Thymus (tissue), 11 donors: ENCODE measurements around the gene ZNF385D. TPM values are rescaled to one million over a fixed set of nuclear protein-coding genes. Genes with fewer than 3 reads are reported as not detected.

Experiments used
- DNase-seq, 9 donors: peaks; one replicate each; pipeline ENCODE4 v3.0.0-alpha.2; 2013; ENCODE audit warnings: low spot score in 9 of 9, low read depth in 6 of 9, missing footprints in 1 of 9
- H3K27ac ChIP-seq, 2 donors: one replicate each; pipeline ENCODE4 v1.5.1; 2013; ENCODE audit warnings: control low read depth in 1 of 2, low read depth in 1 of 2, low read length in 1 of 2, mild to moderate bottlenecking in 1 of 2, moderate library complexity in 1 of 2
- H3K27me3 ChIP-seq, 2 donors: one replicate each; pipeline ENCODE4 v1.5.1; 2013; ENCODE audit warnings: low read length in 1 of 2; ENCODE audit not compliant: control insufficient read depth in 2 of 2, insufficient read depth in 1 of 2
- H3K36me3 ChIP-seq, 2 donors: one replicate each; pipeline ENCODE4 v1.5.1; 2013; ENCODE audit warnings: low read length in 1 of 2, mild to moderate bottlenecking in 1 of 2, moderate library complexity in 1 of 2; ENCODE audit not compliant: control insufficient read depth in 2 of 2, insufficient read depth in 2 of 2
- H3K4me1 ChIP-seq, 2 donors: one replicate each; pipeline ENCODE4 v1.5.1; 2013; ENCODE audit warnings: low read length in 2 of 2; ENCODE audit not compliant: control insufficient read depth in 2 of 2, insufficient read depth in 2 of 2
- H3K4me3 ChIP-seq, 2 donors: one replicate each; pipeline ENCODE4 v1.5.1; 2013; ENCODE audit warnings: low read length in 2 of 2, control low read depth in 1 of 2, mild to moderate bottlenecking in 1 of 2
- H3K9me3 ChIP-seq, 2 donors: one replicate each; pipeline ENCODE4 v1.5.1; 2013; ENCODE audit warnings: low read length in 1 of 2, mild to moderate bottlenecking in 1 of 2; ENCODE audit not compliant: control insufficient read depth in 2 of 2, insufficient read depth in 1 of 2
- WGBS: extraction: QIAGEN DNeasy Blood & Tissue Kit; methylation state at CpG from one replicate; pipeline ENCODE4 v1.1.7; 2013; 5-methylcytosine and 5-hydroxymethylcytosine counted together
- polyA plus RNA-seq: library from polyadenylated mRNA; stranded (reverse); fragments of 200-250 nt; gene quantifications from one replicate; pipeline ENCODE4 v1.2.3, GENCODE V29; 2013
- total RNA-seq: library from RNA; stranded (reverse); fragments of 120-200 nt; gene quantifications from one replicate; pipeline ENCODE4 v1.2.4, GENCODE V29; 2013
- donor health status: healthy.

Gene ZNF385D
- total and polyA plus RNA-seq, 2 donors = 0.94 to 1.7 TPM

GRCh38 chr3:21620511-21621155 lies 130.4 kb downstream of the ZNF385D start:
- Histone ChIP-seq H3K4me3 (no peak overlapping the region), H3K4me1 (no peaks in the 10 kb centered on the region), H3K27me3 (no peaks in the 10 kb centered on the region), H3K36me3 (no peaks in the 10 kb centered on the region), H3K27ac (no peak overlapping the region), H3K9me3 (no peaks in the 10 kb centered on the region)
- DNase-seq = no peak
- 83% methylated on average over 8 of the region's 8 CpGs for WGBS

DNA sequence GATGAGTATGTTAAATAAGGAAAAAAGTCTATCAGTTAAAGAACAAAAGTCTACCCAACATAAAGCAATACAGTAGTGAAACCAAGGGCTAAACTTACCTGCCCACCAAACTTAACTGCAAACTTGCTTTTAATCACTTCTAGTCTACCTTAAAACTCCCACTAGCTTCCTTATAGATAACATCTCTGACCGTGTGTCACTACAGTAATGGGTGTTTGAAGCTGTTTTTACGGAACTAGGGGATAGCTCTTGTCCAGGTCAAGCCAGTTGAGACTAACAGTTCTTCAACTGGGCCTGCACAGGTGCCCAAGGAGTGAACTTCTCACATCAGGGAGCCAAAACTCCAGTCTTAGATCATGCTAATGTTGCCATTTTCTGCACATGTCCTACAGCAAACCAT lies 132.3 kb downstream of the ZNF385D start:
- H3K4me3 ChIP-seq = no peak overlapping the region

GRCh38 chr3:21613372-21614070 lies 137.5 kb downstream of the ZNF385D start:
- no peaks in the 10 kb centered on the region for H3K27me3 ChIP-seq
- DNase-seq = no peak
- H3K36me3 ChIP-seq = no peaks in the 10 kb centered on the region
- H3K27ac ChIP-seq = no peak overlapping the region
- no peaks in the 10 kb centered on the region for H3K4me1 ChIP-seq
- no peak overlapping the region for H3K4me3 ChIP-seq
- H3K9me3 ChIP-seq = no peaks in the 10 kb centered on the region
- 88% methylated on average over 3 of the region's 3 CpGs for WGBS

More for the DNA sequence above, 132.3 kb downstream of the ZNF385D start:
- DNase-seq = no peak
- WGBS = 49% methylated on average over 2 of the region's 2 CpGs
- H3K4me1 ChIP-seq = no peaks in the 10 kb centered on the region
- H3K9me3 ChIP-seq = no peaks in the 10 kb centered on the region
- H3K27me3 ChIP-seq = no peaks in the 10 kb centered on the region
- no peaks in the 10 kb centered on the region for H3K36me3 ChIP-seq
- H3K27ac ChIP-seq = no peak overlapping the region

DNA sequence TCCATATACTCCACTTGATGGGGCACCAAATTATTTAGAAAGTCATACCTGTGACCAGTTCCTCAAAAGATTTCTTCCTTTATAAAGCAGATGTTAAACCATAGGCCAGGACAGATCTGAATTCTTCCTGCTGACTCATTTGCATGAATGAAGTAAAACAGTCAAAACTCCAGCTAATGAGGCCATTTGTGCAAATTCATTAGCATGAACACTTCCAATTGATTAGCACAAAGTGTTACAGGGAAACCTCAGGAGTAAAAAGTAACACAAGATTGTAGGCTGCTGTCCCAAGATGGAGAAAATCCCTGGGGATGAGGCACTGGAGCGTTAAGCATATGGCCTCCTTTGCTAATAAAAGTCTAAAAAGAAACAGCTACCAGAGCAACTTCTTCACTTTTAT lies 149.8 kb downstream of the ZNF385D start:
- 94% methylated on average over 1 of the region's 1 CpG for WGBS
- Histone ChIP-seq H3K27ac (no peak overlapping the region), H3K4me3 (no peak overlapping the region), H3K9me3 (no peaks in the 10 kb centered on the region), H3K36me3 (no peaks in the 10 kb centered on the region), H3K27me3 (no peaks in the 10 kb centered on the region), H3K4me1 (no peaks in the 10 kb centered on the region)
- no peak for DNase-seq

DNA sequence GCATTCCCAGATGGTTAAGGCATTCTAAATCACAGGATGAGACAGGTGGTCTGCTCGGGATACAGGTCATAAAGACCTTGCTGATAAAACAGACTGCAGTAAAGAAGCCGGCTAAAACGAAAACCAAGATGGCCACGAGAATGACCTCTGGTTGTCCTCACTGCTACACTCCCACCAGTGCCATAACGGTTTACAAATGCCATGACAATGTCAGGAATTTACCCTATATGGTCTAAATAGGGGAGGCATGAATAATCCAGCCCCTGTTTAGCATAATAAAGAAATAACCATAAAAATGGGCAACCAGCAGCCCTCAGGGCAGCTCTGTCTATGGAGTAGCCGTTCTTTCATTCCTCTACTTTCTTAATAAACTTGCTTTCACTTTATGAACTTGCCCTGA lies 151.1 kb downstream of the ZNF385D start:
- H3K4me3 ChIP-seq = no peak overlapping the region
- DNase-seq = no peak
- H3K27ac ChIP-seq = no peak overlapping the region
- H3K9me3 ChIP-seq = no peaks in the 10 kb centered on the region
- H3K27me3 ChIP-seq = no peaks in the 10 kb centered on the region
- WGBS = 90% methylated on average over 6 of the region's 6 CpGs
- no peaks in the 10 kb centered on the region for H3K4me1 ChIP-seq
- no peaks in the 10 kb centered on the region for H3K36me3 ChIP-seq

GRCh38 chr3:21592828-21593227 lies 158.2 kb downstream of the ZNF385D start:
- no peaks in the 10 kb centered on the region for H3K27me3 ChIP-seq
- H3K4me3 ChIP-seq = no peak overlapping the region
- no peak for DNase-seq
- no peaks in the 10 kb centered on the region for H3K4me1 ChIP-seq
- H3K36me3 ChIP-seq = no peaks in the 10 kb centered on the region
- no peaks in the 10 kb centered on the region for H3K9me3 ChIP-seq
- 93% methylated on average over 4 of the region's 4 CpGs for WGBS
- H3K27ac ChIP-seq = no peak overlapping the region

GRCh38 chr3:21587894-21588293 lies 163.1 kb downstream of the ZNF385D start:
- Histone ChIP-seq H3K36me3 (no peaks in the 10 kb centered on the region), H3K4me1 (no peaks in the 10 kb centered on the region), H3K27me3 (no peaks in the 10 kb centered on the region), H3K9me3 (no peaks in the 10 kb centered on the region), H3K27ac (no peak overlapping the region), H3K4me3 (no peak overlapping the region)
- no peak for DNase-seq
- 93% methylated on average over 1 of the region's 1 CpG for WGBS

- H3K36me3 ChIP-seq = no peaks in the 10 kb centered on the region
- H3K27me3 ChIP-seq = no peaks in the 10 kb centered on the region
- H3K4me3 ChIP-seq = no peak overlapping the region
- H3K4me1 ChIP-seq = no peaks in the 10 kb centered on the region
- H3K27ac ChIP-seq = no peak overlapping the region
- no peak for DNase-seq
- H3K9me3 ChIP-seq = no peaks in the 10 kb centered on the region
- WGBS = 91% methylated on average over 3 of the region's 3 CpGs
These were observed 165.7 kb downstream of the ZNF385D start for GRCh38 chr3:21585216-21585740.

DNA sequence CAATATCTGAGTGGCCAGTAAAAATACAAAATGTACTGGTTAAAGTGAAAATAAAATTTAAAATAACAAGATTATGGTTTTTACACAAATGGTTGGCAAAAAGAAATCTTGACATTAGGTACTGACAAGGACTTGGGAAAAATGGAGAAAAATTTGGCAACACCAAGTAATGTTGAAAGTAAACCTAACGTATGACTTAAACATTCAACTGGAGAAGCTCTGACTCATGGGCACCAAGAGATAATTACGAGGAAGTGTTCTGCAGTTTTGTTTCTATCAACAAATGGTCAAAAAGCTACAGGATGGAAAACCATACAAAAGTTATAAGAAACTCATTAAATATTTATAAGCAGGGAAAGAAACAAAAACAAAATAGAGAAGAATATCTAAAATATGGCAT lies 177.7 kb downstream of the ZNF385D start:
- Histone ChIP-seq H3K27ac (no peak overlapping the region), H3K4me1 (no peaks in the 10 kb centered on the region), H3K36me3 (no peaks in the 10 kb centered on the region), H3K9me3 (no peaks in the 10 kb centered on the region), H3K27me3 (no peaks in the 10 kb centered on the region), H3K4me3 (no peak overlapping the region)
- DNase-seq = no peak
- 90% methylated on average over 2 of the region's 2 CpGs for WGBS
